K562 (cell line): ENCODE data around the gene CDH12.

ENCODE experiments used
- ATF4 ChIP-seq: fragments of 450-650 bp; formaldehyde crosslinking; IDR thresholded peaks from 2 replicates; pipeline ENCODE4 v1.4.0; 2022; ENCODE audit warnings: mild to moderate bottlenecking, moderate library complexity
- CTCF ChIP-seq, 3 experiments: IDR thresholded peaks in 2 of 3; conservative IDR thresholded peaks in 1 of 3; 2 replicates each; pipeline ENCODE4 v1.5.1; 2011 to 2012; ENCODE audit warnings: low read length in 3 of 3, mild to moderate bottlenecking in 3 of 3, control low read depth in 2 of 3, improper control_type of control experiment in 1 of 3, inconsistent platforms in 1 of 3, low read depth in 1 of 3, mixed read lengths in 1 of 3, moderate library complexity in 1 of 3; ENCODE audit not compliant: insufficient read depth in 2 of 3
- FOXJ3 ChIP-seq: sonication (generic); formaldehyde crosslinking; IDR thresholded peaks from 2 replicates; pipeline ENCODE4 v1.4.0; 2020; ENCODE audit warnings: mild to moderate bottlenecking, missing genetic modification reagents
- L3MBTL2 ChIP-seq: fragments of 450-650 bp; IDR thresholded peaks from 2 replicates; pipeline ENCODE4 v1.6.1; 2016; ENCODE audit warnings: mild to moderate bottlenecking, moderate library complexity
- MBD1 ChIP-seq: fragments of 250-450 bp; sonication (Bioruptor Pico); IDR thresholded peaks from 2 replicates; pipeline ENCODE4 v1.8.0; 2022; ENCODE audit warnings: inconsistent platforms
- MCM3 ChIP-seq: fragments of 450-650 bp; IDR thresholded peaks from 2 replicates; pipeline ENCODE4 v1.6.1; 2016
- POLR2A ChIP-seq: fragments of 450-650 bp; conservative IDR thresholded peaks from 2 replicates; pipeline ENCODE4 v1.6.1; 2016
- TEAD4 ChIP-seq, 2 experiments: sonication (generic) in 1 of 2; formaldehyde crosslinking in 1 of 2; IDR thresholded peaks; 2 replicates each; pipeline versions ENCODE4 v1.6.1 to v1.8.0; 2012 to 2022; ENCODE audit warnings: borderline replicate concordance in 1 of 2, inconsistent platforms in 1 of 2, low read length in 1 of 2, mild to moderate bottlenecking in 1 of 2, missing genetic modification reagents in 1 of 2
- ZFP36 ChIP-seq: fragments of 150-350 bp; IDR thresholded peaks from 2 replicates; pipeline ENCODE4 v1.6.1; 2018; ENCODE audit warnings: low read length, low read depth; ENCODE audit not compliant: partially characterized antibody
- ZNF408 ChIP-seq: fragments of 250-450 bp; sonication (Bioruptor Pico); IDR thresholded peaks from 2 replicates; pipeline ENCODE4 v1.4.0; 2020; ENCODE audit warnings: low read depth, mild to moderate bottlenecking, moderate library complexity
- TF ChIP-seq, protein P1 (sequence below): sonication (generic); formaldehyde crosslinking; IDR thresholded peaks from 2 replicates; pipeline ENCODE4 v1.9.0; 2022; ENCODE audit warnings: mild to moderate bottlenecking, missing genetic modification reagents
- TF ChIP-seq, protein P2 (sequence below): sonication (generic); formaldehyde crosslinking; IDR thresholded peaks from 2 replicates; pipeline ENCODE4 v1.5.0; 2020; ENCODE audit warnings: missing genetic modification reagents

DNA sequence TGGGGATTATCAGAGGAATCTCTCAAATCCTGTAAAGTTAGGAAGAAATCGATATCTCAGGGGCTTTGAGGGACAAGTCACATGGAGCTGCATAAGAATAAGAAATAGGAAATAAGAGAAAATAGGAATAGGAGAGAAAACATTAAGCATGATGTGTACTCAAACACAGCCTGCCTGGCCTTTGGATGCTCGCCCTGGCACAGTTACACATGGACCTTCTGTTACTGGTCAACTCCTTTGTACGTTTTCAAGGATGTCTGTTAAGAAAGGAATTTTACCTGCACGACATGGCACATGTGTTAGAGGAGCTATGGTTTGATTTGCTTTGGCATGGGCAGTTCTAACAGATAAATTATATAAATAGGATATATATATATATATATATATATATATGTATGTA lies 321.2 kb downstream of the CDH12 start:
- TF ChIP-seq, protein P1, sequence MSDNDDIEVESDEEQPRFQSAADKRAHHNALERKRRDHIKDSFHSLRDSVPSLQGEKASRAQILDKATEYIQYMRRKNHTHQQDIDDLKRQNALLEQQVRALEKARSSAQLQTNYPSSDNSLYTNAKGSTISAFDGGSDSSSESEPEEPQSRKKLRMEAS (CRISPR knock-in tag) = no peak
- TF ChIP-seq, protein P2, sequence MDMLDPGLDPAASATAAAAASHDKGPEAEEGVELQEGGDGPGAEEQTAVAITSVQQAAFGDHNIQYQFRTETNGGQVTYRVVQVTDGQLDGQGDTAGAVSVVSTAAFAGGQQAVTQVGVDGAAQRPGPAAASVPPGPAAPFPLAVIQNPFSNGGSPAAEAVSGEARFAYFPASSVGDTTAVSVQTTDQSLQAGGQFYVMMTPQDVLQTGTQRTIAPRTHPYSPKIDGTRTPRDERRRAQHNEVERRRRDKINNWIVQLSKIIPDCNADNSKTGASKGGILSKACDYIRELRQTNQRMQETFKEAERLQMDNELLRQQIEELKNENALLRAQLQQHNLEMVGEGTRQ (CRISPR knock-in tag) = no peak
- no peak for TF ChIP-seq POLR2A
- no peak for TF ChIP-seq ATF4 (CRISPR knock-in tag)
- TF ChIP-seq MCM3 = no peak
- TF ChIP-seq L3MBTL2 = no peak
- TF ChIP-seq MBD1 (CRISPR knock-in tag) = no peak
- TF ChIP-seq FOXJ3 = no peak
- no peak for TF ChIP-seq TEAD4 (IDR thresholded peaks at IDR 0.05; ENCODE audit: low read length)
- no peak for TF ChIP-seq TEAD4 (CRISPR knock-in tag; IDR thresholded peaks at IDR 0.05; ENCODE audit: borderline replicate concordance)
- TF ChIP-seq ZNF408 (CRISPR knock-in tag) = no peak
- TF ChIP-seq CTCF (IDR thresholded peaks at IDR 0.05 in 2 of 3, conservative IDR thresholded peaks at IDR 0.05 in 1 of 3; ENCODE audit: insufficient read depth in 2 of 3, low read depth in 1 of 3, low read length in 3 of 3) = no peak
- no peak for TF ChIP-seq ZFP36
